HPDE6-E6E7 (cell line): ENCODE data around the gene XKR8.

ENCODE experiments used
- DNase-seq: peaks from one replicate; pipeline ENCODE4 v3.0.0; 2011; ENCODE audit warnings: missing footprints; ENCODE audit errors: extremely low spot score

XKR8 gene

DNA sequence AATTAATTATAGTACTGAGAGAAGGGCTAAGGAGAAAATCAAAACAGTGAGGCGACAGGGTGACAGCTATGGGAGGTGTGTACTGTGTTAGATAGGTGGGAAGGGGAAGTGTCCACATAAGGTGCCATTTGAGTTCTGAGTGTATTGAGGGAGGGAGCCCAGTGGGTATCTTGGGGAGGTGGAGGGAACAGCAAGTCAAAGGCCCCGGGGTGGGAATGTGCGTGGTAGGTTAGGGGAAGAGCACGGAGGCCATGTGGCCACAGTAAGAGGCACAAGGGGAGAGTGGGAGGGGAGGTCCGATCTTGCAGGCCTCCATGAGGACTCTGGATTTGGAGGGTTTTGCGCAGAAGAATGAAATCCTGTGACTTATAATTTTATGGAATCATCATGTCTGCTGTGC, 3.0 kb upstream of the XKR8 start:
- DNase-seq: no peak

DNA sequence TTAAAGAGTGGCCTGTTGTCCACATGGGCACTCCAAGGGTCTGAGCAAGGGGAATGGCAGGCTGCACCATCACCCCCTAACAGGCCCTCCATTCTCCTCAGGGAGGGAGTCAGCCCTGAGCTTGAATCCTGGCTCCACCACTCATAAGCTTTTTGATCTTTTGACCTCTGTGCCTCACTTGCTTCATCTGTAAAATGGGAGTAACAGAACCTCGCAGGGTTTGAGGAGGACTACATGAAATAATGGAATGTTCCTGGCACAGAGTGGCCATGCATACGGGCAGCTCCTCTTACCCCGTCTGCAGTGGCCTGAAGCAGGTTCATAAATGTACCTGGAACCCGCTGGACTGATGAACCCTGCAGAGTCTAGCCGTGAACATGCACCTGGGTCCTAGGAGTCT, 2.1 kb upstream of the XKR8 start:
- DNase-seq: no peak

DNA sequence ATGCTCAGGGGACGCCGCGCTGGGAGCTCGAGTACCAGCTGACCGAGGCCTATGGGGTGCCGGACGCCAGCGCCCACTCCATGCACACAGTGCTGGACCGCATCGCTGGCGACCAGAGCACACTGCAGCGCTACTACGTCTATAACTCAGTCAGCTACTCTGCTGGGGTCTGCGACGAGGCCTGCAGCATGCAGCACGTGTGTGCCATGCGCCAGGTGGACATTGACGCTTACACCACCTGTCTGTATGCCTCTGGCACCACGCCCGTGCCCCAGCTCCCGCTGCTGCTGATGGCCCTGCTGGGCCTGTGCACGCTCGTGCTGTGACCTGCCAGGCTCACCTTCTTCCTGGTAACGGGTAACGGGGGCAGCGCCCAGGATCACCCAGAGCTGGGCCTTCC, 1.3 kb upstream of the XKR8 start:
- DNase-seq: no peak

DNA sequence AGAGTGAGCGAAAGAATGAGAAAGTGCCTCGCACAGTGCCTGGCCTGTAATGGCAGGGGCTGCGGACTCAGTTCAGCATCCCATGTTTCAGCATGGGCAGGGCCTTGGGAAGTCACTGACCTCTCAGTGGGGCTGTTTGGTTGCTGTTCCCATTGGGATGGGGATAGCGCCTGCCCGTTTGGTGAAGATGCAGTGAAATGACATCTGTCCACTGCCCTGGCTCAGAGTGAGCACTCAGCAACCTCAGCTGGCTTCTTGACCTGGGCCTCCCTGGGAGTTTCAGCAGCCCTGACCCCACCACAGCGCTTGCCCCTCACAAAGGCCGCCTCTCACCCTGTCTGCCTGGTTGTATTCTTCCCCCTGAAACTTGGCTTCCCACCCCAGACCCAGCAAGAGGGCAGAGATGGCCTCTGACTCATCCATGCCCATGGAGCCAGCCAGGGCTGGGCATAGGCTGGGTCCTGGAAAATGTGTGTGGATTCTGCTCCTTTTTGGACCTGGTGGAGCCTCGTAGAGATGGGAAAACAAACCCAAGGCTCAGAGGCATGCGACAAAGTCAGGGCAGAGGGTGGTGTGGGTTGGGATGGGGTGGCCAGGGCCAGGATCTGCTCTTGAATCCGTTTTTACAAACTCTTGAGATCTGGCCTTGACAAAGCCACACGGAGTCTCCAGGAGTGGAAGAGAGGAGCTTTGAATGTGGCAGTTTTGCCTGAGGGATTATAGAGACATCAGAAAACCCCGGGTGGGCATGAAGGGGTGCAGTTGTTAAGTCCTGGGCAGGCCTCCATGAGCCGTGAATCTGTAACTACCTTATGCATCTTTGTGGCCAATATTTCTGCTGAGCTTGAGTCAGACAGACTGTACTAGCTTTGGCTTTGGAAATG, 1.2 kb downstream of the XKR8 start:
- no peak for DNase-seq

DNA sequence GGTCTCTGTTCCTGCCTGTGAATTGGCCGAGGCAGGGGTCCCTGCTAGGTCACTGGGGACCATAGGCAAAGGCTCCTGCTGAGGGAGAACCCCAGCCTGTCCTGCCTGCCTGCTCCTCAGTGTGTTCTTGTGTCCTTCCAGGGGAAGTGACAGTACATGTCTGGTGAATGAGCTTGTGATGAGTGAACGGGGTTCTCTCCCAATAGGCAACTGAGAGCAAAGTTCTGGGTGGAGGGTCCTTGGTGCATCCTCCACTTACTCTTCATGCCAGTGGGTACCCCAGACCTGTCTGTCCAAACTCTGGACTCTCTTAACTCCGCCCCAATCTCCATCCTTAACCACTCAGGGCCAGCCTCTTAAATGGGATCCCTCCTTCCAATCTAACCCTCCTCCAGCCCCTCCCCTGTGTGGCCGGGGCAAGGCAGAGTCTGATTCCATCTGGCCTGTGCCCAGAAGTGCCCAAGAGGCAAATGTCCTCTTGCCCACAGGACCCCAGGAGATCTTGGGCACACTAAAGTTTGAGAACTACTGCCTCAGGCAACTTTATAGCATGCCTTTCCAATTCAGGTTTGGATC, 2.0 kb downstream of the XKR8 start:
- no peak for DNase-seq

DNA sequence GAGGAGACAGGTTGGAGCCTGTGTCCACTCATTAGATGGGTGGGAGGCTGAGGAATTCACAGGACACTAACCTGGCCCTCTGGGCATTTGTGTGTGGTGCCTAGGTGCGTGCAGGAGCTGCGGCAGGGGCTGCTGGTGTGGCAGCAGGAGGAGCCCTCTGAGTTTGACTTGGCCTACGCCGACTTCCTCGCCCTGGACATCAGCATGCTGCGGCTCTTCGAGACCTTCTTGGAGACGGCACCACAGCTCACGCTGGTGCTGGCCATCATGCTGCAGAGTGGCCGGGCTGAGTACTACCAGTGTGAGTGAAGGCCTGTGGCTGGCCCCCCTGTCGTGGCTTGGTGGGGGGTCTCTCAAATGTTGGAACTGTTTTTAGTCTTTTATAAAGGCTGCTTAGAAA, 3.6 kb downstream of the XKR8 start:
- no peak for DNase-seq

DNA sequence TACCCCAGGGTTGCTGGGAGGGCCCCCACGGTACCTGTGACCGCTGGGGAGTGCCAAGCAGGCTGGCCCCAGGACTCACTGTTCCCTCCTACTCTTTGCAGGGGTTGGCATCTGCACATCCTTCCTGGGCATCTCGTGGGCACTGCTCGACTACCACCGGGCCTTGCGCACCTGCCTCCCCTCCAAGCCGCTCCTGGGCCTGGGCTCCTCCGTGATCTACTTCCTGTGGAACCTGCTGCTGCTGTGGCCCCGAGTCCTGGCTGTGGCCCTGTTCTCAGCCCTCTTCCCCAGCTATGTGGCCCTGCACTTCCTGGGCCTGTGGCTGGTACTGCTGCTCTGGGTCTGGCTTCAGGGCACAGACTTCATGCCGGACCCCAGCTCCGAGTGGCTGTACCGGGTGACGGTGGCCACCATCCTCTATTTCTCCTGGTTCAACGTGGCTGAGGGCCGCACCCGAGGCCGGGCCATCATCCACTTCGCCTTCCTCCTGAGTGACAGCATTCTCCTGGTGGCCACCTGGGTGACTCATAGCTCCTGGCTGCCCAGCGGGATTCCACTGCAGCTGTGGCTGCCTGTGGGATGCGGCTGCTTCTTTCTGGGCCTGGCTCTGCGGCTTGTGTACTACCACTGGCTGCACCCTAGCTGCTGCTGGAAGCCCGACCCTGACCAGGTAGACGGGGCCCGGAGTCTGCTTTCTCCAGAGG, 6.8 kb downstream of the XKR8 start:
- DNase-seq: peak; percentile 33

DNA sequence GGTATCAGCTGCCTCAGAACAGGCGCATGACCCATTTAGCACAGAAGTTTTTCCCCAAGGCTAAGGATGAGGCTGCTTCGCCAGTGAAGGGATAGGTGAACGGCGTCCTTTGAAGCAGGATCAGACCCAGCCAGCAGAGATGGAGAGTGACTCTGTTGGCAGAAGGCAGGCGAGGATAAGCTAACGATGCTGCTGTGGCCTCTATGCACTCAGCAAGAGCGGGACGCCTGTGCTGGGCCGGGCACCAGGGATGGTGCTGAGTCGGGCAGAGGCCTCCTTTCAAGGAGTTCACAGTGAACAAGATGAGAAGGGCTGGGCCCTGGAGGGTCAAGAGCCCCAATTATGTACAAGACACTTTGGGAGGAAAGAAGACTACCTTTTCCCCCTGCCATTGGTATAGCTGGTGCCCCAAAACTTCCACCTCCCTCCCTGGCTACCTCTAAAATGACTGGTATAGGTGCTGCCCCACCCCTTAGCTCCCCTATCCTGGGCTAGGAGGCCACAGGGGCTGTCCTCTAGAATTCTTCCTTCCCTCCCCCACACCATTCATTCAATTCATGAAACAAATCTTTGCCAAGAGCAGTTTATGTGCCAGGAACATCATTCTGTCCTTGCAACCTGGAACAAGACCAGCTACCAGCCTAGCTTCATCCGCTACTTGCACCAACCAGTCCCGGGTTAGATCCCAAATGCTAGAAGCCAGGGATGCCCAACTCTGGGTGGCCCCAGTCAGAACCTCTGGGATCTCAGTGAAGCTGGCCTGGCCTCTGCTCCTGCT, 7.5 kb downstream of the XKR8 start:
- no peak for DNase-seq

DNA sequence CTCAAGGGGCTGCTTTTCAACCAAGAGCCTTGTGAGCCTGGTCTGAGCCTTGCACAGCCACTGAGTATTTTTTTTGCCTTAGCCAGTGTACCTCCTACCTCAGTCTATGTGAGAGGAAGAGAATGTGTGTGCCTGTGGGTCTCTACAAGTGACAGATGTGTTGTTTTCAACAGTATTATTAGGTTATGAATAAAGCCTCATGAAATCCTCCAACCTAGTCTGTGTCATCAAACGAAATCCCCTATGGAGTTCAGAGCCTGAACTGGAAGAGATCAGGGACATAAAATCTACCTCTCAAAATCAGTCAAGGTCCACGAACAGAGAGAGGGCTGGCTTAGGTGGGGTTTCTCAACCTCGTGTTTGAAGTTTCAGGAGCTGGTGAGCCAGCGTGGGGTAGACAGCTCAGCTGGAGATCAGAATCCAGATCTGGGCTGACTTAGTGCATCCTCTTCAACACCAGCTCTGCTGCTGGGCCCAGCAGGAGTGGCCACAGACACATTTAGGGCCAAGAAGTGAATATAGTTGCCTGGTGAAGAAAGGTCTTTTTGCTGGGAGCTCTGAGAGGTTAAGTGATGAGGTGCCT, 8.2 kb downstream of the XKR8 start:
- DNase-seq: no peak

DNA sequence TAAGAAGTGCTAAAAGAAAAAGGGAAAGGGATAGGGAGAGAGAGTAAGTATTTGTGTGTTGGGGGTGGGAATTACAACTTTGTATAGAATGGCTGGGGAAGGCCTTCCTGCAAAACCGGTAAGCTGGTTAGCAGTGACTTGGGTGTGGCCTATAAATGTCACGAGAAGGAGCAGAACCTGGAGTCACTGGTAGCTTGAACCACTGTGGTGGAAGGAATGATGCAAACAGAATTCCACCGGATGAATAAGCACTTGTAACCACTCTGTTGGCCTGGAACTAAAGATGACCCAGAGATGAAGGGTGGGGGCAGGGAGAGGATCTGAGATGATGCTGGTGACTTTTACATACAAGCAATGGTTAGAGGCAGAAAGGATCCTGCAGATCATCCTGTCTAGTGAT, 8.9 kb downstream of the XKR8 start:
- peak; percentile 50 for DNase-seq

DNA sequence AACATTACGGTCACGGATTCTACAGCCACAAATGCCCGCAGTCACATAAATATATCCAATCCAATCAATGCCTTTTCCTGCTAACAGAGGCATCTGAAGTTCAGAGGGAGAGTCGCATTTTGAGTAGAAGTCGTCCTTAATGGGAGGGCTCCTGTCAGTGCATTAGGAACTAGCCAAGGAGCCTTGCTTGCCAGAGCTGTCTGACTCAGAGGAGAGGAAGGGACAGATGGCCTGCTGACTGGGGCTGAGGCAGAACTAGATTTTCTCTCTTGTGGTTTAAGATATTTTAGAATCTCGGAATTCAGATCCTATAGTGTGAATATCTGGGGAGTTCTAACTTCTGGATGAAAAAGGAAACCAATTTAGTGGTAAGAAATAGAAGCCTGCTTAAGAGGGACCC, 10.6 kb downstream of the XKR8 start:
- no peak for DNase-seq

DNA sequence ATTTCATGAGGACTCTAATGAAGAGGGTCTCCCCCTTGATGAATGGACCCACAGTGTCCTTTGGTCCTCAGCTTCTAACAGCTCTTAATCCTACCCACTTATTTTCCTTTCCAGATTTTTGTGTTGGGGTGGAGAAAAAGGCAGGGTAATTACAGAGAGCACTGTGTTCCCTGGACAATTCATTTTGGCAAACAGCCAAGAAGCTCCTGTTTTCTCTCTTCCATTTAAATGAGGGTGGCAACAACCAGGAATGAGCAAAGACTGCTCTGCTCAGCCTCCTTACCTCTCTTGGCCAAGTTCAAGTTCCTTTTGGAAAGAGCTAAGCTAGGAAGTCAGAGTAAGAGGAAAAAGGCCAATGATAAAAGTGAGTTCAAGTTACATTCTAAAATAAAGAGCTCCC, 11.9 kb downstream of the XKR8 start:
- DNase-seq: no peak

DNA sequence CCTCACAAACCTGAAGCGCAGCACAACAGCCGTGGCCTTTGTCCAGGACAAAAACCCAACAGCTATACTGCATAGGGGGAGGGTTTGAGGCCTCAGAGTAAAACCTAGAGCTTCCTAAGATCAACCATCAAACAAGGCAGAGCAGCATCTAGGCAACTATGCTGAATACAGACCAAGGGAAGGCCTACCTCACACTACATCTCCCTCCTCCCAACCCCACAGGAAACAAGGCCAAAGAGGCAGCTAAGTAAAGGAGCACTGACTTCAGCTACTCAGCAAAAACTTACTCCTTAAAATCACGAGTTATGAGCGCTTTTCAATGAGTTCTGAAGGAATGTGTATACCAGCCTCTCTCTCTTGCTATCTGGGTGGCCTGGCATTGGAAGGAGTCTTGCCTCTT, 12.4 kb downstream of the XKR8 start:
- no peak for DNase-seq

DNA sequence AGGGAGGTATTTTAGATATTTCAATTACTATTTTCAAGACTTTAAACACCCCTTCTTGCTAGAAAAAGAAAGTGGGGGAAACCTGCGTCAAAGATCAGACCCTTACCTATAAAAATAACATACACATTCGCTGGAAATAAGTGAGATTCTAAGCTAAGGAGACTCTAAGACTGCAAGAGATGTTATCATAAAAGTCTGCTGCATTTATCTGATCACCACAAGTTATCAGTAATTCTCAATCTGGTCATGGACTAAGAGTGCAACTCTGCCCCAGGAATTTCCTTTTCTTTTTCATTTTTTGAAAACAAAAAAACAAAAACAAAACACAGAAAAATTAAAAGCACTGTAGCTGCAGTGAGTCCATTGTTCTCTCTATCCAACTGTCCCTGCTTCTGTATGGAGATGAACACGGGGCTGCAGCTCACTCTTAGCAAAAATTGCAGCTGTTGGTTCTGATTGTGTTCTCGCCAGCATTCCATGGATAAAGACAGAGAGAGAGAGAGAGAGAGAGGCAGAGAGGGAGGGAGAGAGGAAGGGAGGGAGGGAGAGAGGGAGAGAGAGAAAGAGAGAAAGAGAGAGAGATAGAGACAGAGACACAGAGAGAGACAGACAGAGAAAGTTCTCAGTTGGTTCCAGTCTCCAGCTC, 14.1 kb downstream of the XKR8 start:
- no peak for DNase-seq

DNA sequence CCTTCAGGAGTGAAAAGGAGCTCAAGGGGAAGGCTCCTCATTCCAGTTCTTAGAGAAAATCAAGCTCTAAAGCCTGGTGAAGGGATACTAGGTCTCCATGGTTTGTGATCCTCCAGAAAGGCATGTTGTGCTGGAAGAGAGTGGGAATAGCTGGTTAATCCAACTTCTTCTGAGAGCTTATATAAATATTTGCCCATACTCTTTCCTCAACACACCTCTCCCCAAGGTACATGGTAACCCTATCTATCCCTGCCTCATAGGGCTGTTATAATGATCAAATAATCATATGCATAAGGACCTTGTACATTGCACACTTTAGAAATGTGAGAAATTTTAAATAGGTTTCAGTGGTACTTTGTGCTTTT, 14.6 kb downstream of the XKR8 start:
- DNase-seq: no peak

DNA sequence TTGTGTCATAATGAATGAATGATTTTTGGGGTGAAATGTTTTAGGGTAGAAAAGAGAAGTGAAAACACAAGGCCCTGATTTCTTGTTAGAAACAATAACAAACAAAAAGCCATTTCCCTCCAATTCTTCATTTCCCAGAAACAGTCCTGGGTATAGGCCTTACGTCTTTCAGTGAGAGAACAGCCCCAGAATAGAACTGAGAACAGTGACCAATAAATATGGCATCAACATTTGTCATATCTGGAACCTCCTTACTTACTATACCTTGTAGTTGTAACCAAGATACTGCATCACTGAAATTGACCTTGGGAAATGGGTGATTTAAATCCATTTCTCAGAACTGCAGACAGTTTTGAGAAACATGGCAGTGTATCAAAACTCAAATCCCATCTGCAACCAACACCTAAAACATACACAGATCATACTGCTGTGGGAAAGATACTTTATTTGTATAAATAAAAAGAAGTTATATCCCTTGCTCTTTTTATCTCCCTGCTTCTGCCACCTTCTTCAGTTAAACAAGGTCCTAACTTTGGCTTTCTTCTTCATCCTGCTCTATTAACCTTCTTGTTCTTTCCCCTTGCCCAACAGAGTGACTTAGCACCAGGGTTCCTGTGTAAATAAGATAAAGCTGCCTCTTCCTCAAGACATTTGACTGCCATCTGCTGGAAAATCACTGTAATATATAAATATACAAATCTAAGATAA, 19.5 kb downstream of the XKR8 start:
- peak; percentile 35 for DNase-seq

DNA sequence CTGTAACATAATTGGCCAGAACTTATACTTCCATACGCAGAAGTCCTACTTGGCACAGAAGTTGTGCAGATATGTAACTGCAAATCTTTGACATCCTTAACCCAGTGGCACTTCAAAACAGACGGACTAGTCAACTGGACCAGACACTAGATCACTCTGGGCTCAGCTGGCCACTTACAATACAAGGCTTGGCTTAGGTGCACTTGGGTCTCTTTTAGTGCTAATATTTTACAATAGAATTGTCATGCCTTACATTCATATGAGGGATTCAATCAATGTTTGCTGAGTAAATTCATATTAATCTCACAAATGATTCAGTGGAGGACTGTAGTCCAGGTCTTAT, 20.1 kb downstream of the XKR8 start:
- DNase-seq: no peak

DNA sequence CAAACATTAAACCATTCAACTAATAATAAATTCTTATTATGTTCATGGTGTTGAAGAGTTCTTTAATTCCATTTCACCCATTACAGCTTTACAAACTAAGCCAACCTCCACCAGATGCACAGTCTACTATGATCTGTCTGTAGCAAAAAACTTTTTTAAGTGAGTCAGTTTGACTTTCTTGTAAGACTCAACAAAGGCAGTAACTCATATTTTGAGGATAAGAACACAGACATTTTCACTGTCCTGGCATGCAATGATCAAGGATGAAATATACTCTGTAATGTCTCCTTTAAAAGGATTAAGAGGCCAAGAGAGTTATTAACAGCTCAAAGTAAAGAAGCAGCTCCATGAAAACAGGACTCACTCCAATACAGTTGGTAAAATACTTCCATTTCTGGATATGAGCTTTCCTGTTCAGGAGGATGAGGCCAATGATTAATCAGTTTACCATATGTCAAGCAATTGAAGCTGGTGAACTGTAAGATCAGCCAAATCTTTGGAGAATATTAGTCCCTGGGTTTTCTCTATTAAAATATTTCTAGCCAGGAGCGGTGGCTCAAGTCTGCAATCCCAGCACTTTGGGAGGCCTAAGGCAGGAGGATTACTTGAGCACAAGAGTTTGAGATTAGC, 20.6 kb downstream of the XKR8 start:
- DNase-seq: no peak

DNA sequence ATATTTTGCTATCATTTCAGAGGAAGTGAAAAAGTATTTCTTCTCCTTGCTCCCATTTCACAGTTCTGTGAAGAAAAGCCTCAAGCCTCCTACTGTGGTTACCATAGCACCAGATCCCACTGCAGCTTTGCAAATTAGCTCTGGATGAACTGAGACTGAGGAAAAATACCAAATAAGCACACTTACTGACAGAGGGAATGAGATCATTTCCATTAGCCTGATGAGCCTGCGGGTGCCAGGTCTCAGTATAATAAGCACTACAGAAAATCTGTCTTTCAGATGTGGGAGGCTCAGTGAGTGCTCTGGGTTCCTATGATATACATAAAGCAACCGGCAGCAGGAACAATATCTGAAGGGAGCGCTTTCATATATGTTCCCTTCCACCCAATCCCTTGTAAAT, 21.4 kb downstream of the XKR8 start:
- DNase-seq: no peak

DNA sequence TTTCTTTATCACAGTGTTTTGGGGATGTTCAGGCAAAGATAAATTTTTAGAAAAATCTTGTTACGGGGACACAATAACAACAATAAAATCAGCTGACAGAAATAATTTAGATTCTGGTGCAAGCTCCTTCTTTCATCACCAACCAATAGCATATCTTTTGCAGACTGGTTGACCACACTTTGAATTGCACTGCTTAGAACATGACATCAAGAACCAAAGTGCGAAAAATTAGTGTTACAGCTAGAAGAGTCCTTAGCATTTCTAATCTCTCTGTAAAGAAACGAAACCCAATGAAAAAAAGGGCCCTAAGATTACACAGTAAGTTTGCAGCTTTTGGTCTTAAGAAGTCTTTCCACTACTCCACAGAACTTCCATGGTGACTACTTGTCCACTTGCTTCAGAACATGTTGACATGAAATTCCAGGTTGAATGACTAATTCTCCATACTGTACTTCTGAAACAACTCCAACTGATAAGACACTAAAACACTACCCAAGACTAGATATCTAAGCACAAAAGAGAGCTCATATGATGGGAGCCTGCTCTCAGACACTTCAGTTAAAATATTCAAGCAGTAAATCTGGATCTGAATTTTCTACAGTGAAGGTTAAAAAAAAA, 31.3 kb downstream of the XKR8 start:
- no peak for DNase-seq
